MCF 10A (cell line): ENCODE data around the gene RFK. TPM values are rescaled to one million over a fixed set of nuclear protein-coding genes. Genes with fewer than 3 reads are reported as not detected.

Experiments used
- BruUV-seq: library from RNA; stranded (reverse); fragments of 400-500 nt; replicated peaks from 2 replicates; lab custom pipeline; 2021; lab: Mats Ljungman, UMichigan
- CTCF ChIA-PET: fragments of 300-600 bp; sonication (Branson Sonifier 250); formaldehyde crosslinking; extraction: SDS; loops from one replicate; lab custom pipeline; 2021; ENCODE audit warnings: antibody characterized with exemption, inconsistent platforms; lab: Yijun Ruan, JAX
- POLR2A ChIA-PET: fragments of 300-600, 350-650 bp; sonication (Branson Sonifier 250); formaldehyde crosslinking; extraction: SDS; loops from one replicate; lab custom pipeline; 2020; ENCODE audit warnings: antibody characterized with exemption, inconsistent platforms; lab: Yijun Ruan, JAX
- DNase-seq: peaks from one replicate; pipeline ENCODE4 v3.0.0-alpha.2; 2018; ENCODE audit not compliant: unreplicated experiment
- H3K27ac Mint-ChIP-seq: one replicate; pipeline ENCODE4 v1.8.0; 2022; ENCODE audit warnings: mild to moderate bottlenecking, low read depth, mixed read lengths; ENCODE audit not compliant: unreplicated experiment
- H3K27me3 Mint-ChIP-seq: one replicate; pipeline ENCODE4 v1.8.0; 2022; ENCODE audit warnings: mixed read lengths; ENCODE audit not compliant: insufficient read depth, unreplicated experiment
- H3K36me3 Mint-ChIP-seq: one replicate; pipeline ENCODE4 v1.8.0; 2022; ENCODE audit warnings: mild to moderate bottlenecking, moderate library complexity, mixed read lengths; ENCODE audit not compliant: insufficient read depth, unreplicated experiment
- H3K4me1 Mint-ChIP-seq: one replicate; pipeline ENCODE4 v1.8.0; 2022; ENCODE audit warnings: mixed read lengths; ENCODE audit not compliant: insufficient read depth, unreplicated experiment
- H3K4me3 Mint-ChIP-seq: one replicate; pipeline ENCODE4 v1.8.0; 2022; ENCODE audit warnings: mild to moderate bottlenecking, moderate library complexity, mixed read lengths; ENCODE audit not compliant: unreplicated experiment
- H3K9me3 Mint-ChIP-seq: one replicate; pipeline ENCODE4 v1.8.0; 2022; ENCODE audit warnings: mixed read lengths; ENCODE audit not compliant: unreplicated experiment
- intact Hi-C: fragments of 100-400 bp; cut with micrococcal nuclease; formaldehyde crosslinking; loops from 2 replicates; pipeline ENCODE4 v1.14.1; 2022
- total RNA-seq: library from RNA; stranded (reverse); gene quantifications from 2 replicates; pipeline ENCODE4 v1.2.3, GENCODE V29; 2022
- TF ChIP-seq, protein P1 (sequence below): fragments of 200-600 bp; IDR thresholded peaks from one replicate; pipeline ENCODE4 v1.8.0; 2022; ENCODE audit warnings: antibody characterized with exemption, mild to moderate bottlenecking; ENCODE audit not compliant: unreplicated experiment

Gene RFK
- total RNA-seq, 1 experiment from 2014 or later, result 22.6 TPM

DNA sequence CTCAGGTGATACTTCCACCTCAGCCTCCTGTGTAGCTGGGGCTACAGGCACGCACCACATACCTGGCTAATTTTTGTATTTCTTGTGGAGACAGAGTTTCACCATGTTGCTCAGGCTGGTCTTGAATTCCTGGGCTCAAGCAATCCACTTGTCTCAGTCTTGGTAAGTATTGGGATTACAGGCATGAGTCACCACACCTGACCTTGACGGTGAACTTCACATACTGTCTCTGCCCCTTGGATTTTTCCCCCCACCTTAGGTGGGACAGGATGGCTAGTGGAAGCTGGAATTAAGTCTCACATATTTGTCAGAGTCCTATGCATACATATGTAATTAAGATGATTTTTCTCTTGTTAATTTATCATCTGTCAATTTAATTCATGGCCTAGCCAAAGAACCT lies 20.9 kb upstream of the RFK start:
- Mint-ChIP-seq H3K27me3 (no peaks in the 10 kb centered on the region), H3K4me3 (no peak overlapping the region), H3K36me3 (no peaks in the 10 kb centered on the region), H3K9me3 (peaks cover 8% of the 10 kb centered on the region), H3K27ac (no peak overlapping the region), H3K4me1 (peaks cover 13% of the 10 kb centered on the region)
- TF ChIP-seq, protein P1, sequence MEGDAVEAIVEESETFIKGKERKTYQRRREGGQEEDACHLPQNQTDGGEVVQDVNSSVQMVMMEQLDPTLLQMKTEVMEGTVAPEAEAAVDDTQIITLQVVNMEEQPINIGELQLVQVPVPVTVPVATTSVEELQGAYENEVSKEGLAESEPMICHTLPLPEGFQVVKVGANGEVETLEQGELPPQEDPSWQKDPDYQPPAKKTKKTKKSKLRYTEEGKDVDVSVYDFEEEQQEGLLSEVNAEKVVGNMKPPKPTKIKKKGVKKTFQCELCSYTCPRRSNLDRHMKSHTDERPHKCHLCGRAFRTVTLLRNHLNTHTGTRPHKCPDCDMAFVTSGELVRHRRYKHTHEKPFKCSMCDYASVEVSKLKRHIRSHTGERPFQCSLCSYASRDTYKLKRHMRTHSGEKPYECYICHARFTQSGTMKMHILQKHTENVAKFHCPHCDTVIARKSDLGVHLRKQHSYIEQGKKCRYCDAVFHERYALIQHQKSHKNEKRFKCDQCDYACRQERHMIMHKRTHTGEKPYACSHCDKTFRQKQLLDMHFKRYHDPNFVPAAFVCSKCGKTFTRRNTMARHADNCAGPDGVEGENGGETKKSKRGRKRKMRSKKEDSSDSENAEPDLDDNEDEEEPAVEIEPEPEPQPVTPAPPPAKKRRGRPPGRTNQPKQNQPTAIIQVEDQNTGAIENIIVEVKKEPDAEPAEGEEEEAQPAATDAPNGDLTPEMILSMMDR, result no peak
- no TSS peak for BruUV-seq
- POLR2A ChIA-PET, result no interaction called here
- intact Hi-C loops, result no loop called here
- CTCF ChIA-PET, result no interaction called here
- peak; percentile 42 for DNase-seq

DNA sequence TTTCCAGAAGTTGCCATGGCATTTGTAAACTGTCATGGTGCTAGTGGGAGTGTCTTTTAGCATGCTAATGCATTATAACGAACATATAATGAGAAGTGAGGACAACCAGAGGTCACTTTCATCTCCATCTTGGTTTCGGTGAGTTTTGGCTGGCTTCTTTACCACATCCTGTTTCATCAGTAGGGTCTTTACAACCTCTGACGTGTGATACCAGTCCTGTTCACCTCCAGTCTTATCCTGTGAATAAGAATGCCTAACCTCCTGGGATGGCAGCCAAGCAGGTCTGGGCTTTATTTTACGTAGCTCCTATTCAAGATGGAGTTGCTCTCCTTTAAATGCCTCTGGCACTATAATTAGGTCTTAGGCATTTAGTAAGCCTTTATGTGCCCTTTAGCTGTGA lies 20.4 kb upstream of the RFK start:
- DNase-seq, result peak; percentile 64
- peaks cover 13% of the 10 kb centered on the region for H3K4me1 Mint-ChIP-seq
- no peaks in the 10 kb centered on the region for H3K36me3 Mint-ChIP-seq
- TF ChIP-seq, protein P1, result no peak
- ChIA-PET POLR2A (no interaction called here), CTCF (no interaction called here)
- no peak overlapping the region for H3K27ac Mint-ChIP-seq
- no peak overlapping the region for H3K4me3 Mint-ChIP-seq
- H3K27me3 Mint-ChIP-seq, result no peaks in the 10 kb centered on the region
- no TSS peak for BruUV-seq
- peaks cover 8% of the 10 kb centered on the region for H3K9me3 Mint-ChIP-seq
- intact Hi-C loops, result no loop called here

DNA sequence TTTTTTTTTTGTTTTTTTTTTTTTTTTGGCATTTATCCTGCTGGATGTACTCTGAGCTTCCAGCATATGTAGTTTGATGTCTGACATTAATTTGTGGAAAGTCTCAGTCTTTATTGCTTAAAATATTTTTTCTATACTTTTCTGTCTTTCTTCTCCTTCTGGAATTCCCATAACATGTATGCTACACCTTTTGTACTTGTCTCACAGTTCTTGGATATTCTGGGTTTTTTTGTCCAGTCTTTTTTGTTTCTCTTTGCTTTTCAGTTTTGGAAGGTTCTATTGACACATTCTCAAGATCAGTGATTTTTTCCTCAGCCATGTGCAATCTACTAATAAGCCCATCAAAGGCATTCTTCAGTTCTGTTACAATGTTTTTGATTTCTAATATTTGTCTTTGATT lies 19.4 kb upstream of the RFK start:
- H3K4me1 Mint-ChIP-seq, result peaks cover 13% of the 10 kb centered on the region
- H3K27ac Mint-ChIP-seq, result no peak overlapping the region
- TF ChIP-seq, protein P1, result no peak
- H3K27me3 Mint-ChIP-seq, result no peaks in the 10 kb centered on the region
- no peak overlapping the region for H3K4me3 Mint-ChIP-seq
- BruUV-seq, result no TSS peak
- no peaks in the 10 kb centered on the region for H3K36me3 Mint-ChIP-seq
- peaks cover 8% of the 10 kb centered on the region for H3K9me3 Mint-ChIP-seq
- no peak for DNase-seq
- intact Hi-C loops, result no loop called here
- CTCF ChIA-PET, result no interaction called here
- POLR2A ChIA-PET, result no interaction called here

DNA sequence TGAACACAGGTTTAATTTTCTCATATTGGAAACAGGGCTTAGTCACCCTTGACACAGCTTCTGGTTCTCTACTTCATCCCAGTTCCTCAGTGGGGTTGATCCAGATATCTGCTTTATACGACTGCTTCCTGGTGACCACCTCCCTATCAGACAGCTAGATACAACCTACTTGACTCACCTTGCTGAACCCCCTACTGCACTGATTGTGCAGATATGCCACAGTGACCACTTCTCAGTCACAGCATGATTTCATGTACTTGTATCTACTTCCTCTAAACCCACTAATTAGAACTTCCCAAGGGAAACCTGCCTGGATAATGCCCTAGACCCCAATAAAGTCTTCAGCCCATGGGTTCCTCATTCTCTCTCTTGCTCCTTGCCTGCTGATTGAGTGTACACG lies 18.4 kb upstream of the RFK start:
- Mint-ChIP-seq H3K4me3 (no peak overlapping the region), H3K27ac (no peak overlapping the region), H3K27me3 (no peaks in the 10 kb centered on the region), H3K36me3 (no peaks in the 10 kb centered on the region), H3K4me1 (peaks cover 13% of the 10 kb centered on the region), H3K9me3 (peaks cover 8% of the 10 kb centered on the region)
- TF ChIP-seq, protein P1, result no peak
- intact Hi-C loops, result no loop called here
- no TSS peak for BruUV-seq
- no peak for DNase-seq
- ChIA-PET CTCF (interaction anchor here (1.4 kb wide), 1 partner anchor 10 kb away, joined by 4 read pairs; no protein-coding TSS in a partner anchor), POLR2A (no interaction called here)
